GM12891 (cell line): ENCODE results near the gene PDE3A.

Experiments
- POLR2A ChIP-seq: IDR thresholded peaks from 2 replicates; pipeline ENCODE4 v1.6.1; 2011; ENCODE audit warnings: low read depth, low read length, control low read depth
- POU2F2 ChIP-seq: IDR thresholded peaks from 2 replicates; pipeline ENCODE4 v1.6.1; 2011; ENCODE audit warnings: low read depth, mild to moderate bottlenecking, control low read depth, low read length, moderate library complexity

DNA sequence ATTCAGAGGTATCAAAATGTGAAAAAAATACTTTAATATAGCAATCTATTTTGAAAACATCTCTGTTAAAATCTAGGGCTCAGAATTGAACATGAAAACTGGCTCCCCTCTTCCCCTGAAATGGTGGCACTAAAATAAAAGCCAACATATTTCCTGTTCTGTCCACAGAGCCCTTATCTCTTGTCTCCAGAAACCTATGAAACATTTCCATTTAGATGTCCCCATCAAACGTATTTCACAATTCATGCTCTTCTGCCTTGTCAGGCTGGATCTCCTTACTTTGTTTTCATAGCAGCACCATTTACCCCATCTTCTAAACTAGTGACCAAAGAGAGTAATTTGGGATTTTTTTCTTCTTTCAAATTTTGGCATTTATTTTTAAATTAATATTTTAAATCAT is 42.4 kb downstream of the PDE3A start:
- TF ChIP-seq POLR2A (no peak), POU2F2 (no peak)
